Activated CD4-positive, alpha-beta T cell treated with anti-CD3 and anti-CD28 coated beads for 24 hours (primary cell): ENCODE results near the gene HSD17B2.
"Not testable (repeated sequence)": the region's sequence is repeated elsewhere in the genome, so short reads cannot be mapped to it uniquely, and the experiment has no call there.

Experiments used
- DNase-seq, 2 donors: peaks; one replicate each; pipeline ENCODE4 v3.0.0-alpha.2; 2020; ENCODE audit warnings: low read depth in 2 of 2

Gene HSD17B2

DNA sequence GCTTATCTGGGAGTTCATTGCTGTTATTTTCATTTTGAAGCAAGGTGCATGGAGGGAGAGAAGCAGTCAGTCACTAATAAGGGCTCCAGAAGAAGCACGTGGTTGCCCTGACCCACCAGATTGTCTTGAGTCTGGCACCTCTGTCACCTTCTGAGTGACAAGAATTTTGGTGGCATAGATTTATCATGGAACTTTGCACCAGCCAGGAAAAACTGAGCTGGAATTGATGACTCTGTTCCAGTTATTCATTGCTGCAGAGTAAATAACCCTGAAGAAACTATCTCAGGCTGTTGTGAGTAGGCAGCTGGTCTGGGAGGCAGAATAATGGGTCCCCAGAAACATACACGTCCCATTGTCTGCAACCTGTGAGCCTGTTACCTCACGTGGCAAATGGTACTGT is 44.8 kb downstream of the HSD17B2 start:
- no peak for DNase-seq

GRCh38 chr16:82081264-82081663 is 46.2 kb downstream of the HSD17B2 start:
- DNase-seq: no peak

DNA sequence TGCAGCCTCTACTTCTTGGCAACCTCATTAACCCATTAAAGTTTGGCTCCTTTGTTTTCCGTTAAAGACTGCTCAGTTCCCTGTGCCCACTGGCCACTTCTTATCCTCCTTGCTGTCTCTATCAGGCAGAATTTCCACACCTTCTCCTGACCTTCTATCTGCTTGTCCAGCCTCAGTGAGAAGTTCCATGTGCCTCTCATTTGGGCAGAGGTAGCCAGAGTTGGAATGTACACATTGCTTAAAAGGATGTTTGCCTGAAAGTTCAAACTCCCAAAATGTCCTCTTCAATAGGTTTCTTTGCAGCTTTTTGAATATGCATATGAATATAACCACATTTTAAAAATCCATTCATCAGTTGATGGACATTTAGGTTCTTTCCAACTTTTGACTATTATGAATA is 47.0 kb downstream of the HSD17B2 start:
- DNase-seq: no peak

- DNase-seq: no peak
Observed at GRCh38 chr16:82082543-82083244, 47.6 kb downstream of the HSD17B2 start.

GRCh38 chr16:82083710-82084353 is 48.8 kb downstream of the HSD17B2 start:
- DNase-seq: no peak

DNA sequence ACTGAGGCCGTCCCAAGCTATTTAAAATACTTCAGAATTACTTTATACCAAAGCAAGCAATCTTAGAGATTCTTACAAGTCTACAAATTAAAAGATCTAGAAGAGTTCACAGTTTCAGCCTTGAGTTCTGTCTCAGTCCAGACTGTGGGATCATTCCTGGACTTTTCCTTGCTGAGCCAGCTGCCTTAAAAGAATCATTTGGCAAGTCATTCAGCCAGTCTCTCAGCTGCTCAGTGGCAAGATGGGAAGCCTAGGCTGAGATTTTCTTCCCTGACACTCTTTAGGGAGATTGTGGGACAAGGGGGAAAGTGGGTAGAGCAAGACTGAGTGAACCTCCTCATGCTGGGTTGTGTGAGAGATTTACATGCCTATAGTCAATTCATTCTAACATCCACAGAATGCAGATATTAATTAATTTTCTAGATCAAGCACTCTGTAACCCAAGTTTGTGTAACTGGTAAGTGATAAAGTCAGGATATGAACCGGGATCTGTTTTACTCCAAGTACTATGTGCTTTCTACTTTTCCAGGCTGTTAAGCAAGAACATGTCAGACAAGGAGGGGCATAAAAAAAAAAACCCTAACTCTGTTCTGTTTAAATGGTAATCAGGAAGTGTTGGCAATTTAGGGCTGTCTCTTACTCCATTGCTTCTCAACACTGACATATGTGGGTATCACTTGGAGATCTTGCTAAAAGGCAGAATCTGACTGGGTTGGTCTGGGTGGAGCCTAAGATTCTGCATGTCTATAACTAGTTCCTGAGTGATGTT is 50.1 kb downstream of the HSD17B2 start:
- DNase-seq: no peak

DNA sequence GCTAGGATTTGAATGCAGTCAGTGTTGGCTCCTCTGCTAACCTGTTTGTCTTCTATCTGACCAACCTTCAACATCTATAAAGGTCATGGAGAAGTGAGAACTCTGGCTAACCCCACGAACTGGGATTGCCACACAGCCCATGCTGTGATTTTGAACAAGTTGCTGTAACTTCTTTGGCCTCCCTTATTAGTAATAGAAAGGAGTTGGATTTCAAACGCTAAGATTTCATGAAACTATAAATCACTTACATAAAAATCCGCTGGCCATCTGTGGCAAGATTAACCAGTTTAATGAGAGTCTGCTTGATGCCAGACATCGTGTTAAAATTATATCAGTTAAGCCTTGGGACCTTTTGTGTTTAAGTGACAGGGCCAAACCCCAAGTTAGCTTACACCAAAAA is 53.4 kb downstream of the HSD17B2 start:
- DNase-seq: no peak

DNA sequence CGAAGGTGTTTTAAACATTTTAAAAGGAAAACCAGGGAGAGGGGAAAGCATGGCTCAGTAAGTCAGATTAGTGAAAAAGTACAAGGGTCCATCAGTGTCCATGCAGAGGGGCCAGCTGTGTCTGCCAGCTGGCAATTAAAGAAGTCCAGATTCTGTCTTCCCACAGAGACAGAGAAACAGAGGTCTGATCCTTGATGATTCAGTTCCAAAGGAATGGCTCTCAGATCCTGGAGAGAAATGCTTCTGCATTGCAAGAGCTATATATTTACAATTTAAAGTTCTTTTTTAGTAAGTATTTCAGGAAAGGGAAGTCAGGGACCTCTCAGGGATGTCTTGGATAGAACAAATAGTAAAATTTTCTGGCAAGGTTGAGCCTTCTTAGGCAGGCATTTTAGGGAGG is 56.2 kb downstream of the HSD17B2 start:
- no peak for DNase-seq

- no peak for DNase-seq
Observed at GRCh38 chr16:82092711-82093110, 57.7 kb downstream of the HSD17B2 start.

DNA sequence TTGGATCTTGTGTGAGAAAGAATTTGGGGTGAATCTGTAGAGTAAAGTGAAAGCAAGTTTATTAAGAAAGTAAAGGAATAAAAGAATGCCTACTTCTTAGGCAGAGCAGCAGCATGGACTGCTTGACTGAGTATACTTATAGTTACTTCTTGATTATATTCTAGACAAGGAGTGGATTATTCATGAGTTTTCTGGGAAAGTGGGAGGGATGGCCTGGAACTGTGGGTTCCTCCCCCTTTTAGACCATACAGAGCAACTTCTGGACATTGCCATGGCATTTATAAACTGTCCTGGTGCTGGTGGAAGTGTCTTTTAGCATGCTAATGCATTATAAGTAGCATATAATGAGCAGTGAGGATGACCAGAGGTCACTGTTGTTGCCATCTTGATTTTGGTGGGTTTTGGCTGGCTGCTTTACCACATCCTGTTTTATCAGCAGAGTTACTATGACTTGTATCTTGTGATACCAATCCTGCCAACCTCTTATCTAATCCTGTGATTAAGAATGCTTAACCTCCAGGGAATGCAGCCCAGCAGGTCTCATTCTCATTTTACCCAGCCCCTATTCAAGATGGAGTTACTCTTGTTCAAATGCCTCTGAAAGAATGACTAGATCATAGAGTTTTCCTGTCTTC is 58.7 kb downstream of the HSD17B2 start:
- DNase-seq: no peak

- DNase-seq: no peak
Observed at GRCh38 chr16:82094942-82095540, 60.0 kb downstream of the HSD17B2 start.

DNA sequence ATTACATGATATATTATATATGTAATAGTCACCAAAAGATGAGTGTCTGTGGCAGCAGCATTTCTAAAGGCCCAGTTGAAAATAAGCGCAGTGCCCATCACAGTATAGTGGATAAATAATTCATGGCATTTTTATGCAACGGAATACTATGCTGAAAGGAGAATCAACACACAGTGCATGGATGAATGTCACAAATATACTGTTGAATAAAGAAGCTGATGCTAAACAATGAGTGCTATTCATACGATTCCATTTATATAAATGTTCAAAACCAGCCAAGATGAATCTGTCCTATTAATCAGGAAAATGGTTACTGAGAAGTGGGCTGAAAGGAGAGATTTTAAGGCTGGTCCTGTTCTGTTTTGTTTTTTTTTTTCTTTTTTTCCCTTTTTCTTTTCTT is 61.6 kb downstream of the HSD17B2 start:
- no peak for DNase-seq

DNA sequence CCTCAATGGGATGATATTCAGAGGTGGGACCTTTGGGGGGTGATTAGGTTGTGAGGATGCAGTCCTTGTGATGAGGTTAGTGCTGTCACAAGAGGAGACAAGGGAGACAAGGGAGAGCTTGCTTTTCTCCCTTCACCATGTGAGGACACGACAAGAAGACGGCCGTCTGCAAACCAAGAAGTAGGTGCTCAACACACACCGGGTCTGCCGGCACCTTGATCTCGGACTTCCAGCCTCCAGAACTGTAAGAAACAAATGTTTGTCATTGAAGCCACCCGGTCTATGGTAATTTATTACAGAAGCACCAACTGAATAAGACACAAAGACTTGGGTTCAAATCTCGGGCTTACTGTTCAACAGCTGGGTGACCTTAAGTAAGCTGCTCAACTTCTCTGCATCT is 70.1 kb downstream of the HSD17B2 start:
- DNase-seq: no peak

GRCh38 chr16:82108100-82108499 is 73.0 kb downstream of the HSD17B2 start:
- DNase-seq: no peak

- no peak for DNase-seq
Observed at GRCh38 chr16:82108774-82109173, 73.7 kb downstream of the HSD17B2 start.

GRCh38 chr16:82109266-82109665 is 74.2 kb downstream of the HSD17B2 start:
- DNase-seq: not testable (repeated sequence)

DNA sequence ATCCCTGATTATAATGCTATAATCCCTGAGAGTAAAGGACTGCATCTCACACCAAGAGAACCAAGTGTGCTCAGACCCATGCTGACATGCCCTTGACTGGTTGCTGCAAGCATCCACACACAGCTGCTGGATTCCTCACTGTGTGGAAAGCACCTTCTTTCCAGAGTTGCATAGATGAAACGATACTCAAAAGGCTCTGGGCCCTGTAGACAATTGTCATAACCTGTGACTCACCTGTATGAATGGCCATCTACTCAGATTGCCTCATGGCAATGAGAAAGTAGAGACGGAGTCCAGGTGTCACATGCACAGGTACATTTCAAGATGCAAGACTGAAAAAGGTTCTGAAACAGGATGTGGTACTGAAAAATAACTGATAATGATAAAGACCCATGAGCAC is 76.9 kb downstream of the HSD17B2 start:
- DNase-seq: no peak

DNA sequence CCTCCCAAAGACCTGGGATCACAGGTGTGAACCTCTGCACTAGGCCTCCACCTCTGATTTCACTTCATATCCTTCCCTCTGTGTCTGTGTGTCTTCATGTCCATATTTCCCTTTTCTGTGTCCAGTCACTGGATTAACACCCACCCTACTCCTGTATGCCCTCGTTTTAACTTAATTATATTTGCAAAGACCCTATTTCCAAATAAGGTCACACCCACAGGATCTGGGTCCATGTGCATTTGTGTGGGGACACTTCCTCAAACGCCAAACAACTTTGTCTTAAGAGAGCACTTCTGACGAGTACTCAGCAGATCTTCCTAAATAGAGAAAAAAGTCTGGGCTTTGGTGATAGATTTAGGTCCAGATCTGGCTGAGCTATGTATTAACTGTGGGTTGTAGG is 78.7 kb downstream of the HSD17B2 start:
- DNase-seq: no peak

DNA sequence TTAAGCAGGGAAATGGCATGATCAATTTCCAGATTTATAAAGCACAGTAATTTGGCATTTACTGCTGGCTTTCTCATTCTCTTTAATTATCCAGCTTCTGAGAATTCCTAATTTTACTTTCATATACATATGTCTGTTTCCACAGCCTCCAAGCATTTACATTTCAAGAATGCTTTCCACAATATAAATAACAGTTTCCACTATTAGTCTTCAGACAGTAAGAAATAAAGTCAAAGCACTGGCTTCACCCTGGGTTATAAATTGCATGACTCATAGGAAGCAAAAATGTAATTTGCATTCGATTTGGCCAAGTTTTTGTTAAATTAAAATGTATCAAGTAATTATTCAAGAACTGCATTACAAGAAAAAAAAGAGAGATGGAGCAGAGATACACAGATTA is 81.5 kb downstream of the HSD17B2 start:
- DNase-seq: no peak

GRCh38 chr16:82118749-82119148 is 83.7 kb downstream of the HSD17B2 start:
- no peak for DNase-seq

GRCh38 chr16:82119405-82119804 is 84.4 kb downstream of the HSD17B2 start:
- DNase-seq: no peak

DNA sequence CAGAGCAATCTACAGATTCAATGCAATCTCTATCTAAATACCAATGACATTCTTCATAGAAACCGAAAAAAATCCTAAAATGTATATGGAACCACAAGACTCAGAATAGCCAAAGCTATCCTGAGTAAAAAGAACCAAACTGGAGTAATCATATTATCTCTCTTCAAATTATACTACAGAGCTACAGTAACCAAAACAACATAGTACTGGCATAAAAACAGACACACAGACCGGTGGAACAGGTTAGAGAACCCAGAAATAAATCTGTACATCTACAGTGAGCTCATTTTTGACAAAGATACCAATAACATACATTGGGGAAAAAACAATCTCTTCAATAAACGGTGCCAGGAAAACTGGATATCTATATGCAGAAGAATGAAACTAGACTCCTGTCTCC is 89.6 kb downstream of the HSD17B2 start:
- DNase-seq: no peak
